Stimulated activated CD4-positive, alpha-beta T cell treated with anti-CD3 and anti-CD28 coated beads, Interleukin-15, amount 100 ng/mL, for 24 hours (primary cell): ENCODE results near the gene SYNJ2.

Experiments
- DNase-seq: peaks from one replicate; pipeline ENCODE4 v3.0.0-alpha.2; 2020

SYNJ2 gene

DNA sequence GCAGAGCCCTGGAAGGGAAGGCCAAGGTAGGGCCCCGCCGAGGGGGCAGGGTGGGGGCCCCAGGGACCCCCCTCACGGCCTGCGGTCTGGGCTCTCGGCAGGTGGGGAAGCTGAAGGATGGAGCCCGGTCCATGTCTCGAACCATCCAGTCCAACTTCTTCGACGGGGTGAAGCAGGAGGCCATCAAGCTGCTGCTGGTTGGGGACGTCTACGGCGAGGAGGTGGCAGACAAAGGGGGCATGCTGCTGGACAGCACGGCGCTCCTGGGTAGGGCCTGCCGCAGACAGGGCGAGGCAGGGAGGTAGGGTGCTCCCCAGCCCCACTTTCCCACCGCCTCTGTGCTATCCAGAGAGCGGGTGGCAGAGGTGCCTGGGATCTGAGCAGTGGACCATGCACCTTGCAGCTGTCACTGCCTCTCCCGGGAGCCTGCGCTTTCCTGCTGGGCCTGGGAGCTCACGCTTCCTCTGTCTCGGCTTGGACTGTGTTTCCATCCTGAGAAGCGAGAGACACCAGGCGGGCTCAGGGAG is 83.1 kb downstream of the SYNJ2 start:
- DNase-seq, result no peak

DNA sequence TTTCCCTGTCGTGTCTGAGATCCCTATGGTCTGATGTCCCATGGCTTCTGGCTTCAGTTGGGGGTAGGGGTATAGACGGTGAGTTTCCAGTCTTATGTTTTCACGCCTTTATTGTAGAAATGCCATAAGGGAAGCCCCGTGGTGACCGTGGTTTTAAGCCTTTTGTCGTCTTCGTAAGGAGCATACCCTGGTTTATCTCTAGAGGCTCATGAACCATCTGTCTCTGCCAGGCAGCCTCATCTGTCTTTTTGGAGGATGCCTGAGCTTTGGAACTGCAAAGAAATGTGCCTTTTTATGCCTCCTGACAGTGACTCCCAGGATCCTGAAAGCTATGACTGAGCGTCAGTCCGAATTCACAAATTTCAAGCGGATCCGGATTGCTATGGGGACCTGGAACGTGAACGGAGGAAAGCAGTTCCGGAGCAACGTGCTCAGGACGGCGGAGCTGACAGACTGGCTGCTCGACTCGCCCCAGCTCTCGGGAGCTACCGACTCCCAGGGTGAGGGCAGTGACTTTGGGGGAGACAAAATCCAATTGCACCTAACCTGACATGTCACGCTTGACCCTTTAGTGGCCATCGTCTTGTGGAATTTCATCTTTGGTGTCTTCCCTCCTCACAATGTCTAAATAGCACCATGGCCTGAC is 84.6 kb downstream of the SYNJ2 start:
- DNase-seq, result no peak

DNA sequence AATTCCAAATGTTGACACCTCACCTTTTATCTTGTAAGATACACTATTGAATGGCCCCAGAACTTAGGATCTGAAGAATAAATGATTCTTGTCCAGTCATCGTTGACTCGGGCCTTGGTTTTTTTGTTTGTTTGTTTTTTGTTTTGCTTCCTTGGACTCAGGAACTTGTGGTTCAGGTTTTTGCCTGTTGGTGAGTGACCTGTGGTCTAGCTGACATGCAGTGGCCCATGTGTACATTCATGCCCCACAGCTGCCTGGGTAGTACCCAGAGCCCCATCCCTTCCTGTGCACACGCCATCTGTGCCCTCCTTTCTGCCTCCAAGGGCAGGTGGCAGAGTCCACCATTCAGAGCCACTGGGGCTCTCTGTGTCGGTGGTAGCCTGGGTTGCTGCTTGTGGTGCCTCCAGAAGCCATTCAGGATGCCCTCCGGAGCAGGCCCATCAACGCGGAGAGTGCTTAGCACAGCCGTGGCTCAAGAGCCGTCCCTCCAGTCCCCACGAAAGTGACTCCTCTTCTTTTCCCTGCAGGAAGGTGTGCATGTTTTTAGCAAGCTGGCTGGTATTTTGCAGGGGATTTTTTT is 85.9 kb downstream of the SYNJ2 start:
- no peak for DNase-seq

DNA sequence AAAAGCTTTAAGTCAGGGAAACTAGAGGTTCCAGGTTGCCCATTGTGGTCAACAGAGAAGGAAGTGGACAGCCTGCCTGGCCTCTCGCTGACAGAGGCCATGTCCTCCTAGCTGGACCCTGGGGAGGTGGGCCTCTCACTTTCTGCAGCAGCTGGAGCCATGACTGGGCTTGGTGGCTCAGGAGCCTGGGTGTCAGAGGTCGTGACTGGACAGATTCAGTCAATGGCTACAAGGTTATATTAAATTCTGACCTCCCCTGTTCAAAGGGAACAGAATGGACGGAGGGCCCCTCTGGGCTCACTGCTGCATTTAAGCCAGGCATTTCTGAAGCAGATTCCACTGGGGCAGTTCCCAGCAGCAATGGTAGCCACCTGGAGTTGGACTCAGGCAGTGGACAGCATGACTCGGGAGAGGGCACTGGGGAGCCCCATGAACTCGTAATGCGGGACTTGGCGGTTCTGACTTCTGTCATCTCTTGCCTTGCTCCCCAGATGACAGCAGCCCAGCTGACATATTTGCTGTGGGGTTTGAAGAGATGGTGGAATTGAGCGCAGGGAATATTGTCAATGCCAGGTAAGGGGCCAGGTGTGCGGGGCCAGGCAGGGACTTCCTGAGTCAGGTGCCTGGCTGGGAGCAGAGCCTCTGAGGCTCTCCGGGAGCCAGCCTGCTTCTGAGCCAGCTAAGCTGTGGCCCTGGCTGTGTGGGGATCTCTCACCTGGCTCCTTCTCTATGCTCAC is 86.7 kb downstream of the SYNJ2 start:
- no peak for DNase-seq

DNA sequence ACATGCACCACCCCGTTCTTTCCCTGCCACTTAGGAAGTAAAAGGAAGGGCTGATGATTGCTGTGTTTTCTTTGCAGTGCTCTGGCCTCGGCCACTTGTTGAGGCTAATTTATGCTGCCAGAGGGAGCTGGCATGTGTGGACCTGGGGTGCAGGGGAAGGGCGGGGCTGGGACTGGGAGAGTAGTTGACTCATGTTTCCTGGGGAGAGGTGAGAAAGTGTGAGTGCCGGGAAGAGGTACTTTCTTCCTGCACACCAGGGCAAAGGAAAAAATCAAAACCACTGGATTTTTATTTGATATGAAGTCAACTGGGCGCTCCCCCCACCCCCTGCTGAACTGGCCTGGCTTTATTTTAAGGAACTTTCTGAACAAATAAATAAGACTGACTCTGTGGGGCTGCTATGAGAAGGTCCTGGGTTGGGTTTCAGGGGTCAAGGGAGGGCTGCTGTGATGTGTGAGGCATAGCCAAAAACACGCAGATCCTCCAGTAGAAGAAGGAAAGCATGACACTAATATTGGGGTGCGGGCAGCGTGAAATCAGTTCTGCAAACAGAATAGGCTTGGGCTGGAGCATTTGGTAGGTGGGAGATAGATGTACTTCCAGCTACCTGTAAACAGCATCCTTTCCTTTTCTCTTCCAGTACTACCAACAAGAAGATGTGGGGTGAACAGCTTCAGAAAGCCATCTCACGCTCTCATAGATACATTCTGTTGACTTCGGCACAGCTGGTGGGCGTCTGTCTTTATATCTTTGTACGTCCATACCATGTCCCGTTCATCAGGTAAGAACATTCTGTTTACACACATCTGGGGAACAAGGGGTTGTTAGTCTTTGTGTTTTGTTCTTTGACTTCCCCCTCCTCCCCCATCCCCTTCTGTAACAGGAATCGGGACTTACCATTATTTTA is 87.5 kb downstream of the SYNJ2 start:
- peak; percentile 42 for DNase-seq

DNA sequence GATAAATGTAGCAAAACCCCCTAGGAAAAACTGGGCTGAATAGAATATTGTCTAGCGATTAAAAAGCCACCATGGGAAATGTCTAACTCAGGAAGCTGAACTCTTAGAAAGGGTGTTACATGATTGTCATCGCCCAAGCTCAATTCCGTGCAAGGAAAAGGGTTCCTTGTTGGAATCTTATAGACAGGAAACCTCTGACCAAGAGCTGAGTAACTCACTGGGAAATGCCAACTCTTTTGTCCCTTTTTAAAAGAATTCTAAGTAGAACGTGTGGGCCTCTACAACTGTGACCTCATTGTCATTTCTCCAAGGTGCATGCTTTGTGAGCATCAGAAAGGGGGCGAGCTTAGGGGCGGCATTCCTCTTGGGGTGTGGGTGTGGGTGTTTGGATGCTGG is 88.1 kb downstream of the SYNJ2 start:
- no peak for DNase-seq

DNA sequence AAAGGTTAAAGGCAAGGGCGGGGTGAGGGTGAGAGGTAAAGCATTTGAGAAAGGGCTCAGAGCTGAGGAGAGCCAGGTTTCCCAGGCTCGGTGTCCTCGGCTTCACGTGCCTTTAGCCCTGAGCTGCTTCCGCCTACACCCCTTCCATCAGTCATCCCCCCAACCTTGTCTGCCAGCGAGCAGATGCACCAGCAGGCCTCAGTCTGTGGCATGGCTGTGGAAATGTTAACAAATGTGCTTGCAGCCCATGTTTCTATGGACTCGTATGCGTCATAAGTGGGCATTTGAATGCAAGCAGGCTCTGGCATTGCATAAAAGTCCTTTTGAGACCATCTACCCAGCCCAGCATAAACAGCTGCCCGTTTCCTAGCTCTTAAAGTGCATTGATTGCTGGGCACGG is 88.8 kb downstream of the SYNJ2 start:
- DNase-seq, result no peak

DNA sequence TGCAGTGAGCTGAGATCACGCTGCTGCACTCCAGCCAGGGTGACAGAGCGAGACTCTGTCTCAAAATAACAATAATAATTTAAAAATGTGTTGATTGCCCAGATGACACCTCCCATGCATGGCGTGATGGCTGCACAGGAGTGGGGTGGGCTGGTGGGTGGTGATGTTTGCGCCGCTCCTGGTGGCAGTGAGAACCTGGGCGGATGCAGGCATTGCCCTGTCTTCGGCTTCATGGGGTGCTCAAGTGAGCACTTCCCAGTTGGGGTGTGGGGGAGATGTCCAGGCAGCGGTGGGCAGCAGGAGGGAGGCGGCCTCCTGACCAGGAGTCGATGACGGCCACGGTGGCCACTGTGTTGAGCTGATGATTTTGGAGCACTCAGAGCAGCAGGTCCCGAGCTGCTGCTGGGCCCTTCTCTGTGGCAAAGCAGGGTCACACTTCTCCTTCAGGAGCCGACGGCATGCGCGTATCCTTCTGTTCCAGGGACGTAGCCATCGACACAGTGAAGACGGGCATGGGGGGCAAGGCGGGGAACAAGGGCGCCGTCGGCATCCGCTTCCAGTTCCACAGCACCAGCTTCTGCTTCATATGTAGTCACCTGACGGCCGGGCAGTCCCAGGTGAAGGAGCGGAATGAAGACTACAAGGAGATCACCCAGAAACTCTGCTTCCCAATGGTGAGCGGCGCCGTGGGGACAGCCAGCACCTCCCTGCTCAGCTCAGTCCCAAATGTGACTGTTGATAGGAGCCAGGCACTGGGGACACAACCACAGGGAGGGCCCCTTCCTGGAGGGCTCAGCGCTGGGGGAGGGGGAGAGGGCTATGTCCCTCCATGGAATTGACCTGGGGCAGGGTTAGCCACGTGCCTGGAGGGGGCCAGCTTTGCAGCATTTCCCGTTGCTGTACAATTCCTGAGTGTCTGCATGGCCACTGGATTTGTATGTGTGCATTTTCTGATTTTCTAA is 89.7 kb downstream of the SYNJ2 start:
- DNase-seq, result no peak

DNA sequence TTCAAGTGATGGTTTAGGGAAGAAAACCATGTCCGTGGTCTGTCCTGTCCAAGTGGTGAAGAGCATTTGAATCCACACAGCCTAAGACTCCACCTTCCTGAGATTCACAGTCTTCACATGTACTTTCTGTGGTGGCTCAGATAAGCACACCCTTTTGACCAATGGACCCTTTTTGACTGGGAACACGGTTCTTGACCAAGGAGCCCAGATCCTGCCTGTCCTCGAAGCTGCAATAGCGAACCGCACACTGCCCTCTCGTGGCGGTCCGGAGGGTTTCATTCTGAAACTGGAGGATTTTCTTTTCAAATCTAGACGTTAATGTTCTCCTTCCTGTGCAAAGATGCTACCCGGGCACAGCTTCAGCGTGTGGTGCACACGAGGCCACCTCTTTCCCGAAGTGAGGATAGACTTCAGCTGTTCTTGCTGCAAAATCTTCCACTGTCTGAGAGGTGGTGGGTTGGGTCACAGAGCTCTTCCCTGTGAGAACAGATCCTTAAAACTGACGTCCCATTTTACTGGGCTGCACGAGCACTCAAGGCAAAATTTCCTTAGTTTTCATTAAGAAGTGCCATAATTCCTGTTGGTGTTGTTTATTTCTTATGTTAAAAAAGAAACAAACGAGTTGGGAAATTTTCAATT is 90.5 kb downstream of the SYNJ2 start:
- DNase-seq, result peak; percentile 78

DNA sequence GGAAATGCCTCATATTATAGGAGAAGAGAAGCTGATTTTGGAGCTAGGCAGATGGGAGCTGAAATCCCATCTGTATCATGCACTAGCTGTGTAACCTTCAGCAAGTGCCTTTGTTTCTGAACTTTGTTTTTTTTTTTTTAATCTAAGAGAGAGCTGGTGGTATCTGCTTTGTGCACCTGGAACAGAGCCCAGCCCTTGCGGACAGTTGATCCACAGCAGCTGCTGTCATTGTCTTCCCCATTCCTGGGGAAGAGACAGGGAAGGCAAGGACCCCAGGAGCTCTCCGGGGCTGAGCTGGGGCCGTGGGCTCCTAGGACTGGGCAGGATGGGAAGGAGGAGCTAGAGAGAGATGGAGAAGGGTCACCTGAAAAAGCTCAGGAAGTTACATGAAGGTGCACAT is 92.1 kb downstream of the SYNJ2 start:
- no peak for DNase-seq

DNA sequence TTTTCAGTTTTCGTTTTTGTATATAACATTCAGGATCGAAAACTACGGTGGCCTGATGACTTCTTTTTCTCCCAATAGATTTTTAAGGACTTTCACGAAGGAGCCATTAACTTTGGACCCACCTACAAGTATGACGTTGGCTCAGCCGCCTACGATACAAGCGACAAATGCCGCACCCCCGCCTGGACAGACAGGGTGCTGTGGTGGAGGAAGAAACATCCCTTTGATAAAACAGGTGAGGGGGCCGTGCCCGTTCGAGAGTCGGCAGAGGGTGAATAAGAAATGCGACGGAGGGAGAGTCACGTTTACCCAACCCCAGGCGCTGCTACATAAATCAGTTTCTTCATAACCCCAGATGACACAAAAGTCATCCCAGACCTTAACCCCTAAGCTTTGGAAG is 94.9 kb downstream of the SYNJ2 start:
- no peak for DNase-seq

DNA sequence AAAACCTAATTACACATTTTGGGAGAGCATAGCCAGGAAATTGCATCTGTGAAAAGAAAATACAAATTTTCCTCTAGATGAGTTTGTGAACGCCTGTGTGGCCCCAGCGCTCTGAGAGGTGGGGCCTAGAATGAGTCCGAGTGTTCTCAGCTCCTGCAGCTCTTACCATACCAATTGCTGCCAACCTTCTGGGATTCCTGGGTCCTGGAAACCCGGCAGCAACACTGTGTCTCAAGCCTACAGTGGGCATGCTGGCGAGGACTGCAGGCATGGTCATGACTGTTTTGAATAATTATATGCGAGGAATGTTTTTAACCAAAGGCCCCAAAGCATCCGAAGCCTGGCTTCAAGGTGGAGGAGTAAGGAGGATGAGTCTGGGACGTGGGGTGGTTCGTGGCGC is 96.0 kb downstream of the SYNJ2 start:
- DNase-seq, result no peak

DNA sequence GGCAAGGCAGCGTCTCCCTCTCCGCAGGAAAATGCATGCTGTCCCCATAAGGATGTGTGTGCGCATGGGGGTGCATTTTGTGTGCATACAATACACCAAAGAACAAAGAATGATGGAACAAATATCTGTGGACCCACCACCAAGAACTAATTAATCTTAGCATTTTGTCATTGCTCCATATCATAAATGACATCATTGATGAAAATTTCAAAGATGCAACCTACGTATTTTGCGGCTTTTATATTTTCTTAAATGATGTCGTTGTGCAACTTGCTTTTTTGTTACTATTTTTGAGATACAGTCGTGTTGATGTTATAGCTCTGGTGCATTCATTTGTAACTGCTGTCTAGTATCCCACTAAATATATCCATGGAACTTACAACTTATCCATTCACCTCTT is 96.7 kb downstream of the SYNJ2 start:
- no peak for DNase-seq

DNA sequence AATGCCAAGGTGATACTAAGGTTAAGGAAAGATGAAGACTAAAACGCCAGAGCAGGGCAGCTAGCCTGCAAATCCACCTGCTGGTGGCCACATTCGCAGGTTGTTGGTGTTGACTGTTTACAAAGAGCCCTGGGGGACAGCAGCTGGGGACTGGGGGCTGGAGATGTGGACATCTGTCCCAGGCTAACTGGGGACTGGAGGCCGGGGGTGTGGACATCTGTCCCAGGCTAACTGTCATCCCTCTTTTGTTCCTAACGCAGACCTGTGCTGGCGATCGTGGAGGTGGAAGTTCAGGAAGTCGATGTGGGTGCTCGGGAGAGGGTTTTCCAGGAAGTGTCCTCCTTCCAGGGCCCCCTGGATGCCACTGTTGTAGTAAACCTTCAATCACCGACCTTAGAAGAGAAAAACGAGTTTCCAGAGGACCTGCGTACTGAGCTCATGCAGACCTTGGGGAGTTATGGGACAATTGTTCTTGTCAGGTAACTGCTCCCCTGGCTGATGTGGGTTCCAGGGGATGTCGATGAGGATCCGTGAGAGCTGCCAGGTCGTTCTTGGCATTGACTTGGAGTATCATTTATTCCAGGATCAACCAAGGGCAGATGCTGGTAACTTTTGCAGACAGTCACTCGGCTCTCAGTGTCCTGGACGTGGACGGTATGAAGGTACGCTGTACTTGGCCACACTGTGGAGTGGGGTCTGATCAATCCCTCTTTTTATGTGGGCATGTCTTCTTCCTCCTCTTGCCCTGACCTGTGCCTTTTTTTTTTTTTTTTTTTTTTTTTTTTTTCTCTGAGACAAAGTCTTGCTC is 99.4 kb downstream of the SYNJ2 start:
- no peak for DNase-seq

DNA sequence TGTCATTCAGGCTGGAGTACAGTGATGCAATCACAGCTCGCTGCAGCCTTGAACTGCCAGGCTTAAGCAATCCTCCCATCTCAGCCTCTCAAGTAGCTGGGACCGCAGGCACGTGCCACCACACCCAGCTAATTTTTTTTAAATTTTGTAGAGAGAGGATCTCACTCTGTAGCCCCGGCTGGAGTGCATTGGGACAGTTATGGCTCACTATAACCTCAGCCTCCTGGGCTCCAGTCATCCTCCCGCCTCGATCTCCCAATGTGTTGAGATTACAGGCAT is 99.9 kb downstream of the SYNJ2 start:
- no peak for DNase-seq

DNA sequence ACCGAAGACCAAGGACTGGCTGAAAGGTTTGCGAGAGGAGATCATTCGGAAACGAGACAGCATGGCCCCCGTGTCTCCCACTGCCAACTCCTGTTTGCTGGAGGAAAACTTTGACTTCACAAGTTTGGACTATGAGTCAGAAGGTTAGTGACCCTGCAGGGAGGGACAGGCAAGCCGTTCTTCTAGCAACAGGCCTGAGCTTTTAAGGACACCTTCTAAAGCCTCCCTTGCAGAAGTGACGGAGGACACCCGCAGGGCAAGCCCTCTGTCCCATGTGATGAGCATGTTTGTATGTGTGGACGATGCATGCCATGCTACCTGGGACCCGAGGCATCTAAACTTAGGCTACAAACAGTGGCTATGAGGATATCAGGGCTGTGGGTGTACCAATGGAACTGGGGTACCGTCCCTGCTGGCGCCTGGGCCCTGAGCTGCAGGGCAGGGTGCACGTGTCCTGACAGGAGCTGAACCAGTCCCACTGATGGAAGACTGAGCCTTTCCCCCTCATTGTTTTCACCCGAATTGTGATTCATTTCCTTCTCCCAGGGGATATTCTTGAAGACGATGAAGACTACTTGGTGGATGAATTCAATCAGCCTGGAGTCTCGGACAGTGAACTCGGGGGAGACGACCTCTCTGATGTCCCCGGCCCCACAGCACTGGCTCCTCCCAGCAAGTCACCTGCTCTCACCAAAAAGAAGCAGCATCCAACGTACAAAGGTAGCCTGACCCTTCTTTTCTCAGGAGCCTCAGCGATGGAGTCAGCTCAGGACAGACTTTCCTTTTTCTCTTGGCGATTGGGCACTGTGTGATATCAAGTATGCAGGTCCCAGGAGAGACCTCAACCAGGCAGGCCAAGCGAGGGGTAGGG is 102.0 kb downstream of the SYNJ2 start:
- DNase-seq, result no peak

DNA sequence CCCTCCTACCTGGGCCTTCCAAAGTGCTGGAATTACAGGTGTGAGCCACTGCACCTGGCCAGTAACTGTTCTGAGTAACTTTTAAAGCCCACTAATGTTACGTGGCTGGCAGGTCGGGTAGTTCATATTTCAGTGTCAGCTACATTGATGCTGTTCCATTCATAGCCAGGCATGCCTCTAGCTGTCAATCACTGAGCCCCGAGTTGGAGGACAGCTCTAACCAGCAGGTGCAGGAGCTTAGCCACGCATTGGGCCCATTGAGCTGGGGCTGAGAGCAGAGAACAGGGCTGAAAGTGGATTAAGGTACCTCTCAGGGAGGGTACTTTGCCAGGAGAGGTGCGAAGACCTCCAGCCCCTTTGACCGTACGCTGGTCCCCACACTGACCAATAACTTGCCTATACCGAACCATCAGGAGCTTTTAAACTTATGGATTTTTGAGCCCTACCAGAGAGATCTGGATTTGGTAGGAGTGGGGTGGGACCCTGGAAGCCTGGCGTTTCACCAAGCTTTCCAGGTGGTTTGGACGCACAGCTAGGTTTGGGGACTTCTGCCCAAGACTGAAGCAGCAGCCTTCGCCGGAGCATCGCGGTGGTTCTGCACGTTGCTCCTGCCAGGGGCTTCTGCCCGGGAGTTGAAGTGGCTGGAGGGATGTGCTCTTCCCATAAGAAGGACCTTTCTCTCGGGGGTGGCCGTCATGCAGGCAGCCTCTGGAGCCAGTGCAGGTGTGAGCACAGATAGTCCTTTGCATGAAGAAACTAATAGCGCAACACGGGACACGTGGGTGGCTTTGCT is 103.8 kb downstream of the SYNJ2 start:
- DNase-seq, result no peak

DNA sequence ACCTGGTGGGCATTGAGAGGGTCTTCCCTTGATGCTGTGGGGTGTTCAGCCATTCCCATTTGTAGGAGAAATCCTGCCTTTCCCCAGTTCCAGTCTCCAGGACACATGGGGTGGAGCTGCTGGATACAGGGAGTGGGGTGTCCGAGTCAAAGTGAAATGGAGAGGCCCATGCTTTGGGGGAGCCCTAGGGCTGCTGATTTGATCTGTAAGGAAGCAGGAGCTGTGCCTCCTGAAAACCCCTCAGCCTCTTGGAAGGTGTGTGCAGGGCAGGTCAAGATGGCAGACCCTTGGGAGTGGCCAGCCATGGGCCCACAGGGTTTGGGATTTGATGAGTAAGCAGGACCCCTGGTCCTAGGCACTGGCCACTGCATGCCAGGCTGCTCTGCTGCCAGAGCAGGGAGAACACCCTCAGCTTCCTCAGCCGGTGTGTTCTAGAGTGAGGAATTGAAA is 104.4 kb downstream of the SYNJ2 start:
- DNase-seq, result no peak
